Liver (tissue), 9 donors: Measurements from ENCODE around the gene TADA2A. TPM values are rescaled to one million over a fixed set of nuclear protein-coding genes. Genes with fewer than 3 reads are reported as not detected.

Source experiments
- DNase-seq: peaks from one replicate; pipeline ENCODE4 v3.0.0-alpha.2; 2017; ENCODE audit warnings: low spot score
- H3K27ac ChIP-seq, 2 donors: one replicate each; pipeline ENCODE4 v1.7.0; 2013; ENCODE audit warnings: inconsistent platforms in 2 of 2, low read length in 2 of 2, control low read depth in 1 of 2, low read depth in 1 of 2, mild to moderate bottlenecking in 1 of 2
- H3K27me3 ChIP-seq, 4 donors: one replicate each; pipeline versions ENCODE4 v1.6.1 to v1.7.0; 2013; ENCODE audit warnings: low read length in 3 of 4, inconsistent platforms in 1 of 4, mild to moderate bottlenecking in 1 of 4, moderate library complexity in 1 of 4; ENCODE audit not compliant: control insufficient read depth in 4 of 4, insufficient read depth in 4 of 4
- H3K36me3 ChIP-seq, 4 donors: one replicate each; pipeline versions ENCODE4 v1.6.1 to v1.7.0; 2013; ENCODE audit warnings: low read length in 3 of 4, mild to moderate bottlenecking in 3 of 4, low read depth in 1 of 4, moderate library complexity in 1 of 4; ENCODE audit not compliant: control insufficient read depth in 4 of 4, insufficient read depth in 3 of 4
- H3K4me1 ChIP-seq, 4 donors: one replicate each; pipeline versions ENCODE4 v1.6.1 to v1.7.0; 2013; ENCODE audit warnings: low read length in 3 of 4, mild to moderate bottlenecking in 3 of 4, moderate library complexity in 1 of 4; ENCODE audit not compliant: control insufficient read depth in 4 of 4, insufficient read depth in 4 of 4
- H3K4me3 ChIP-seq, 3 donors: one replicate each; pipeline versions ENCODE4 v1.6.1 to v1.7.0; 2013; ENCODE audit warnings: low read length in 3 of 3, control low read depth in 1 of 3, low read depth in 1 of 3, mild to moderate bottlenecking in 1 of 3
- H3K9ac ChIP-seq, 2 donors: one replicate each; pipeline ENCODE4 v1.7.0; 2013; ENCODE audit warnings: low read length in 2 of 2, mild to moderate bottlenecking in 2 of 2, moderate library complexity in 2 of 2, control low read depth in 1 of 2, low read depth in 1 of 2
- H3K9me3 ChIP-seq, 4 donors: one replicate each; pipeline versions ENCODE4 v1.6.1 to v1.7.0; 2013; ENCODE audit warnings: low read length in 3 of 4; ENCODE audit not compliant: control insufficient read depth in 4 of 4
- EGR1 ChIP-seq, 2 donors: IDR thresholded peaks; 2 replicates each; pipeline ENCODE4 v1.6.1; 2016 to 2018; ENCODE audit warnings: antibody characterized with exemption in 2 of 2, low read depth in 2 of 2
- FOXA1 ChIP-seq: IDR thresholded peaks from 2 replicates; pipeline ENCODE4 v1.6.1; 2016; ENCODE audit warnings: antibody characterized with exemption
- FOXA2 ChIP-seq: IDR thresholded peaks from 2 replicates; pipeline ENCODE4 v1.6.1; 2016; ENCODE audit warnings: antibody characterized with exemption
- GABPA ChIP-seq, 2 donors: IDR thresholded peaks in 1 of 2; conservative IDR thresholded peaks in 1 of 2; 2 replicates each; pipeline ENCODE4 v1.6.1; 2016; ENCODE audit warnings: antibody characterized with exemption in 2 of 2, mild to moderate bottlenecking in 1 of 2, moderate library complexity in 1 of 2
- HNF4A ChIP-seq, 2 donors: conservative IDR thresholded peaks; 2 replicates each; pipeline ENCODE4 v1.6.1; 2016; ENCODE audit warnings: antibody characterized with exemption in 2 of 2, mild to moderate bottlenecking in 2 of 2
- HNF4G ChIP-seq: IDR thresholded peaks from 2 replicates; pipeline ENCODE4 v1.6.1; 2016; ENCODE audit warnings: antibody characterized with exemption
- JUND ChIP-seq, 2 donors: IDR thresholded peaks; 2 replicates each; pipeline ENCODE4 v1.6.1; 2016; ENCODE audit warnings: antibody characterized with exemption in 2 of 2
- NR2F2 ChIP-seq: IDR thresholded peaks from 2 replicates; pipeline ENCODE4 v1.6.1; 2016; ENCODE audit warnings: antibody characterized with exemption
- RXRA ChIP-seq, 2 donors: IDR thresholded peaks; 2 replicates each; pipeline ENCODE4 v1.6.1; 2017 to 2018; ENCODE audit warnings: antibody characterized with exemption in 2 of 2, mild to moderate bottlenecking in 1 of 2
- SP1 ChIP-seq: IDR thresholded peaks from 2 replicates; pipeline ENCODE4 v1.6.1; 2018; ENCODE audit warnings: antibody characterized with exemption, mild to moderate bottlenecking
- TAF1 ChIP-seq: conservative IDR thresholded peaks from 2 replicates; pipeline ENCODE4 v1.6.1; 2016; ENCODE audit warnings: antibody characterized with exemption, mild to moderate bottlenecking
- YY1 ChIP-seq: IDR thresholded peaks from 2 replicates; pipeline ENCODE4 v1.6.1; 2016; ENCODE audit warnings: antibody characterized with exemption, mild to moderate bottlenecking
- WGBS: extraction: QIAGEN DNeasy Blood & Tissue Kit; methylation state at CpG from one replicate; pipeline ENCODE4 v1.1.7; 2013; 5-methylcytosine and 5-hydroxymethylcytosine counted together
- polyA plus RNA-seq, 2 donors: library from polyadenylated mRNA; stranded (reverse) in 1 of 2; unstranded in 1 of 2; fragments of 200-250 nt in 1 of 2; fragments of >200 nt in 1 of 2; fragmentation: Nextera tagmentation in 1 of 2; extraction: Ambion mirVana in 1 of 2; gene quantifications; one replicate each; pipeline versions ENCODE4 v1.2.1 to v1.2.3, GENCODE V29; 2013 to 2015
- total RNA-seq, 2 donors: library from RNA; depleted of rRNA; stranded (reverse); fragments of >200 nt; gene quantifications; one replicate each; pipeline ENCODE4 v1.2.3, GENCODE V29; 2014
- TF ChIP-seq, protein P1 (sequence below): fragments of 150-350 bp; IDR thresholded peaks from 2 replicates; pipeline ENCODE4 v1.5.1; 2017; ENCODE audit warnings: improper control_type of control experiment, low read depth, low read length; ENCODE audit not compliant: missing input control
- TF ChIP-seq, protein P2 (sequence below): IDR thresholded peaks from 2 replicates; pipeline ENCODE4 v1.6.1; 2016; ENCODE audit warnings: antibody characterized with exemption
- TF ChIP-seq, protein P3 (sequence below): IDR thresholded peaks from 2 replicates; pipeline ENCODE4 v1.6.1; 2016; ENCODE audit warnings: antibody characterized with exemption
- TF ChIP-seq, protein P4 (sequence below): IDR thresholded peaks from 2 replicates; pipeline ENCODE4 v1.6.1; 2016; ENCODE audit warnings: antibody characterized with exemption
- TF ChIP-seq, protein P5 (sequence below): IDR thresholded peaks from 2 replicates; pipeline ENCODE4 v1.6.1; 2016; ENCODE audit warnings: antibody characterized with exemption, mild to moderate bottlenecking
- donor health status: healthy.
- donor health status: healthy.
- donor health status: healthy.
- donor health status: healthy.
- donor health status: healthy.

Gene TADA2A
- total and polyA plus RNA-seq, 4 donors, result 2.8 to 13.4 (median 8.2) TPM

DNA sequence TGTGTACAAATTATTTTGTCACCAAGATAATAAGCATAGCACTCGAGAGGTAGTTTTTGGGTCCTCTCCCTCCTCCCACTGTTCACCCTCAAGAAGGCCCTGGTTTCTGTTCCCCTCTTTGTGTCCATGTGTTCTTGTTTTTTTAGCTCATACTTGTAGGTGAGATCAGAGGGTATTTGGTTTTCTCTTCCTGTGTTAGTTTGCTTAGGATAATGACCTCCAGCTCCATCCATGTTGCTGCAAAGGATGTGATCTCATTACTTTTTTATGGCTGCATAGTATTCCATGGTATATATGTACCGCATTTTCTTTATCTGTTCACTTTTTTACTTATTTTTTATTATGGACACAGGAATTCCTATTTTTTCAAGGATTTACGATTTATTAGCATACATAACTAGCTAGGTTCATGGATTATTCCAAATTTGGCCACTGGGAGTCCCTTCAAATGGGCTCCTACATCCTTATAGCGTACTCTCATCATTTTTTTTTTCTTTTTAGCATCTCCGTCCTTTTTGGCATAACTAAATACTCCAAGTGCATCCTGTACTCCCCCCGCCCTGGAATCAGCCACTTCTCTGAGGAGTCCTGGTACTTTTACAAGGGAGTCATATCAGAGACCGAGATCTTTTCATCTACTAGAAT lies 7.3 kb downstream of the TADA2A start:
- no peak overlapping the region for H3K27ac ChIP-seq
- no peak overlapping the region for H3K9ac ChIP-seq
- H3K4me1 ChIP-seq, result no peaks in the 10 kb centered on the region
- peaks cover 4 to 21% (median 11%) of the 10 kb centered on the region in 4 donors for H3K36me3 ChIP-seq
- DNase-seq, result no peak
- no peak overlapping the region for H3K4me3 ChIP-seq
- TF ChIP-seq, protein P1, sequence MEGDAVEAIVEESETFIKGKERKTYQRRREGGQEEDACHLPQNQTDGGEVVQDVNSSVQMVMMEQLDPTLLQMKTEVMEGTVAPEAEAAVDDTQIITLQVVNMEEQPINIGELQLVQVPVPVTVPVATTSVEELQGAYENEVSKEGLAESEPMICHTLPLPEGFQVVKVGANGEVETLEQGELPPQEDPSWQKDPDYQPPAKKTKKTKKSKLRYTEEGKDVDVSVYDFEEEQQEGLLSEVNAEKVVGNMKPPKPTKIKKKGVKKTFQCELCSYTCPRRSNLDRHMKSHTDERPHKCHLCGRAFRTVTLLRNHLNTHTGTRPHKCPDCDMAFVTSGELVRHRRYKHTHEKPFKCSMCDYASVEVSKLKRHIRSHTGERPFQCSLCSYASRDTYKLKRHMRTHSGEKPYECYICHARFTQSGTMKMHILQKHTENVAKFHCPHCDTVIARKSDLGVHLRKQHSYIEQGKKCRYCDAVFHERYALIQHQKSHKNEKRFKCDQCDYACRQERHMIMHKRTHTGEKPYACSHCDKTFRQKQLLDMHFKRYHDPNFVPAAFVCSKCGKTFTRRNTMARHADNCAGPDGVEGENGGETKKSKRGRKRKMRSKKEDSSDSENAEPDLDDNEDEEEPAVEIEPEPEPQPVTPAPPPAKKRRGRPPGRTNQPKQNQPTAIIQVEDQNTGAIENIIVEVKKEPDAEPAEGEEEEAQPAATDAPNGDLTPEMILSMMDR, result no peak
- TF ChIP-seq SP1 (no peak), FOXA1 (no peak), NR2F2 (no peak), GABPA (IDR thresholded peaks at IDR 0.05 in 1 of 2, conservative IDR thresholded peaks at IDR 0.05 in 1 of 2) (no peak), FOXA2 (no peak), HNF4G (no peak), EGR1 (IDR thresholded peaks at IDR 0.05; ENCODE audit: low read depth in 2 of 2) (no peak), YY1 (no peak), JUND (IDR thresholded peaks at IDR 0.05) (no peak), HNF4A (conservative IDR thresholded peaks at IDR 0.05) (no peak), TAF1 (no peak), RXRA (IDR thresholded peaks at IDR 0.05) (no peak)
- TF ChIP-seq, protein P2, sequence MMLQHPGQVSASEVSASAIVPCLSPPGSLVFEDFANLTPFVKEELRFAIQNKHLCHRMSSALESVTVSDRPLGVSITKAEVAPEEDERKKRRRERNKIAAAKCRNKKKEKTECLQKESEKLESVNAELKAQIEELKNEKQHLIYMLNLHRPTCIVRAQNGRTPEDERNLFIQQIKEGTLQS, result no peak
- TF ChIP-seq, protein P3, sequence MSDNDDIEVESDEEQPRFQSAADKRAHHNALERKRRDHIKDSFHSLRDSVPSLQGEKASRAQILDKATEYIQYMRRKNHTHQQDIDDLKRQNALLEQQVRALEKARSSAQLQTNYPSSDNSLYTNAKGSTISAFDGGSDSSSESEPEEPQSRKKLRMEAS, result no peak
- TF ChIP-seq, protein P4, sequence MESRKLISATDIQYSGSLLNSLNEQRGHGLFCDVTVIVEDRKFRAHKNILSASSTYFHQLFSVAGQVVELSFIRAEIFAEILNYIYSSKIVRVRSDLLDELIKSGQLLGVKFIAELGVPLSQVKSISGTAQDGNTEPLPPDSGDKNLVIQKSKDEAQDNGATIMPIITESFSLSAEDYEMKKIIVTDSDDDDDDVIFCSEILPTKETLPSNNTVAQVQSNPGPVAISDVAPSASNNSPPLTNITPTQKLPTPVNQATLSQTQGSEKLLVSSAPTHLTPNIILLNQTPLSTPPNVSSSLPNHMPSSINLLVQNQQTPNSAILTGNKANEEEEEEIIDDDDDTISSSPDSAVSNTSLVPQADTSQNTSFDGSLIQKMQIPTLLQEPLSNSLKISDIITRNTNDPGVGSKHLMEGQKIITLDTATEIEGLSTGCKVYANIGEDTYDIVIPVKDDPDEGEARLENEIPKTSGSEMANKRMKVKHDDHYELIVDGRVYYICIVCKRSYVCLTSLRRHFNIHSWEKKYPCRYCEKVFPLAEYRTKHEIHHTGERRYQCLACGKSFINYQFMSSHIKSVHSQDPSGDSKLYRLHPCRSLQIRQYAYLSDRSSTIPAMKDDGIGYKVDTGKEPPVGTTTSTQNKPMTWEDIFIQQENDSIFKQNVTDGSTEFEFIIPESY, result no peak
- no peaks in the 10 kb centered on the region for H3K9me3 ChIP-seq
- 95% methylated on average over 7 of the region's 7 CpGs for WGBS
- no peaks in the 10 kb centered on the region for H3K27me3 ChIP-seq

DNA sequence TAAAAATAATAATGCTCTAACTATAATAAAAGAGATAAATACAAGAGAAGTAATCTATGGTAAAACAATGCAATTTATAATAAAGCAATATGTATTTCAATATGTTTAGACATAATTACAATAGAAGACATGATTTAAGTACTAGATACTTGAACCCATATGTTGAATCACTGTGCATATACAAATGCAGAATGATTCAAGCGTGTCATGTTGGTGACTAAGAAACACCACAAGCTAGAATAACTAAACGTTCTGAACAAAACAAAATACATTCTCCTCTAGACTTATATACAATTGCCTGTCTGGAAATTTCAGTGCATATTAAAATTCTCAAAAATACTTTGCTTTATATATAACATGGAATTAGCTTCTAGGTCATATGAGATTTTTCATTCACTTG lies 11.2 kb downstream of the TADA2A start:
- Histone ChIP-seq H3K9me3 (no peaks in the 10 kb centered on the region), H3K9ac (peak overlapping the region in 1 of 2 donors; percentile 20), H3K36me3 (peaks cover 2 to 19% (median 12%) of the 10 kb centered on the region in 4 donors), H3K4me1 (no peaks in the 10 kb centered on the region), H3K4me3 (no peak overlapping the region), H3K27ac (no peak overlapping the region), H3K27me3 (no peaks in the 10 kb centered on the region)
- no peak for TF ChIP-seq RXRA (IDR thresholded peaks at IDR 0.05)
- TF ChIP-seq FOXA1, result no peak
- TF ChIP-seq TAF1, result no peak
- no peak for TF ChIP-seq GABPA (IDR thresholded peaks at IDR 0.05 in 1 of 2, conservative IDR thresholded peaks at IDR 0.05 in 1 of 2)
- no peak for TF ChIP-seq FOXA2
- TF ChIP-seq, protein P1, result no peak
- TF ChIP-seq, protein P3, result no peak
- TF ChIP-seq, protein P5, sequence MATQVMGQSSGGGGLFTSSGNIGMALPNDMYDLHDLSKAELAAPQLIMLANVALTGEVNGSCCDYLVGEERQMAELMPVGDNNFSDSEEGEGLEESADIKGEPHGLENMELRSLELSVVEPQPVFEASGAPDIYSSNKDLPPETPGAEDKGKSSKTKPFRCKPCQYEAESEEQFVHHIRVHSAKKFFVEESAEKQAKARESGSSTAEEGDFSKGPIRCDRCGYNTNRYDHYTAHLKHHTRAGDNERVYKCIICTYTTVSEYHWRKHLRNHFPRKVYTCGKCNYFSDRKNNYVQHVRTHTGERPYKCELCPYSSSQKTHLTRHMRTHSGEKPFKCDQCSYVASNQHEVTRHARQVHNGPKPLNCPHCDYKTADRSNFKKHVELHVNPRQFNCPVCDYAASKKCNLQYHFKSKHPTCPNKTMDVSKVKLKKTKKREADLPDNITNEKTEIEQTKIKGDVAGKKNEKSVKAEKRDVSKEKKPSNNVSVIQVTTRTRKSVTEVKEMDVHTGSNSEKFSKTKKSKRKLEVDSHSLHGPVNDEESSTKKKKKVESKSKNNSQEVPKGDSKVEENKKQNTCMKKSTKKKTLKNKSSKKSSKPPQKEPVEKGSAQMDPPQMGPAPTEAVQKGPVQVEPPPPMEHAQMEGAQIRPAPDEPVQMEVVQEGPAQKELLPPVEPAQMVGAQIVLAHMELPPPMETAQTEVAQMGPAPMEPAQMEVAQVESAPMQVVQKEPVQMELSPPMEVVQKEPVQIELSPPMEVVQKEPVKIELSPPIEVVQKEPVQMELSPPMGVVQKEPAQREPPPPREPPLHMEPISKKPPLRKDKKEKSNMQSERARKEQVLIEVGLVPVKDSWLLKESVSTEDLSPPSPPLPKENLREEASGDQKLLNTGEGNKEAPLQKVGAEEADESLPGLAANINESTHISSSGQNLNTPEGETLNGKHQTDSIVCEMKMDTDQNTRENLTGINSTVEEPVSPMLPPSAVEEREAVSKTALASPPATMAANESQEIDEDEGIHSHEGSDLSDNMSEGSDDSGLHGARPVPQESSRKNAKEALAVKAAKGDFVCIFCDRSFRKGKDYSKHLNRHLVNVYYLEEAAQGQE, result no peak
- 94% methylated on average over 2 of the region's 2 CpGs for WGBS
- no peak for DNase-seq
